OCI-LY3 (cell line): Measurements from ENCODE around the gene ATF3.

Source experiments
- H2AFZ ChIP-seq: fragments of 200-600, 300-600 bp; shearing (Covaris generic); 2 replicates; pipeline ENCODE4 v1.6.0; 2014; ENCODE audit warnings: antibody characterized with exemption, low read depth, low read length
- H3K27ac ChIP-seq: fragments of 200-600, 300-600 bp; sonication (generic); 2 replicates; pipeline ENCODE4 v1.5.1; 2014; ENCODE audit warnings: mild to moderate bottlenecking, low read length, moderate library complexity, mixed read lengths
- H3K27me3 ChIP-seq: fragments of 200-600, 300-600 bp; sonication (generic); 2 replicates; pipeline ENCODE4 v1.6.1; 2014; ENCODE audit warnings: low read depth, low read length, mixed read lengths
- H3K36me3 ChIP-seq: fragments of 200-600, 300-600 bp; sonication (generic); replicated peaks from 2 replicates; pipeline ENCODE3; 2014; ENCODE audit warnings: low read depth, low read length, mixed read lengths
- H3K4me1 ChIP-seq: fragments of 300-600, 200-600 bp; sonication (generic); 2 replicates; pipeline ENCODE4 v1.6.1; 2014; ENCODE audit warnings: low read length, mixed read lengths
- H3K4me2 ChIP-seq: fragments of 200-600, 300-600 bp; sonication (generic); 2 replicates; pipeline ENCODE4 v1.6.1; 2014; ENCODE audit warnings: low read length, mixed read lengths
- H3K4me3 ChIP-seq: fragments of 300-600, 200-600 bp; sonication (generic); 2 replicates; pipeline ENCODE4 v1.5.1; 2014; ENCODE audit warnings: antibody characterized with exemption, mild to moderate bottlenecking, low read length, moderate library complexity
- H3K79me2 ChIP-seq: fragments of 300-600, 200-600 bp; shearing (Covaris generic); 2 replicates; pipeline ENCODE4 v1.6.1; 2014; ENCODE audit warnings: mild to moderate bottlenecking, low read length, mixed read lengths
- H3K9ac ChIP-seq: fragments of 300-600, 200-600 bp; shearing (Covaris generic); 2 replicates; pipeline ENCODE4 v1.6.0; 2014; ENCODE audit warnings: mild to moderate bottlenecking, low read length, moderate library complexity
- H3K9me3 ChIP-seq: fragments of 200-600, 300-600 bp; shearing (Covaris generic); 2 replicates; pipeline ENCODE4 v1.6.1; 2014; ENCODE audit warnings: low read length, mixed read lengths; ENCODE audit not compliant: insufficient read depth
- H4K20me1 ChIP-seq: fragments of 200-600, 300-600 bp; sonication (generic); 2 replicates; pipeline ENCODE4 v1.6.1; 2016; ENCODE audit warnings: low read length, mixed read lengths; ENCODE audit not compliant: insufficient read depth
- EZH2phosphoT487 ChIP-seq: fragments of 200-600 bp; shearing (Covaris generic); IDR thresholded peaks from 2 replicates; pipeline ENCODE4 v1.6.1; 2018; ENCODE audit warnings: antibody characterized with exemption, mixed run types, low read depth
- TF ChIP-seq, protein P1 (sequence below): fragments of 200-600, 300-600 bp; sonication (generic); IDR thresholded peaks from 2 replicates; pipeline ENCODE4 v1.5.1; 2014; ENCODE audit warnings: antibody characterized with exemption, low read length, low read depth

Gene ATF3

DNA sequence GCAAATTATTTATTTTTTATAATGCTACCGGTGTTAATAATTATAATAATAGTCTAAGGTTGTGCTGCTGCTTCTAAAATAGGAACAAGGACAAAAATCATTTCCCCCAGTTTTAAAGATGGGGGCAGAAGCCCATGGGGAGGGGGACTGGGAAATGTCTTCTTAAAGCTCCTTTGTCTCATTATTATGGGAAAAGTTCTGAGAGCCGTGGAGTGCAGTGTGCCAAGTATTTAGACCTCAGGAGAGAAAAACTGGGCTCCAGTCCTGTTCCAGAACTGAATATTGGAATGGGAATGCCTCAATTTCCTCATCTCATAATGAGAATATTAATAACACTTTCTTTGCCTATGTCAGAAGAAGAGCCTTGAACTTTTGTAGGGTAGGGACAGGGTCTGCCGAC is 40.9 kb upstream of the ATF3 start:
- Histone ChIP-seq H3K9me3 (no peaks in the 10 kb centered on the region), H3K36me3 (no peaks in the 10 kb centered on the region), H3K4me2 (peak overlapping the region; percentile 72), H3K27ac (peak overlapping the region; percentile 95), H4K20me1 (no peaks in the 10 kb centered on the region), H3K79me2 (no peaks in the 10 kb centered on the region), H3K4me1 (peaks cover 64% of the 10 kb centered on the region), H3K4me3 (peak overlapping the region; percentile 48), H2AFZ (no peak overlapping the region), H3K9ac (peak overlapping the region; percentile 74), H3K27me3 (no peaks in the 10 kb centered on the region)
- no peak for TF ChIP-seq EZH2phosphoT487
- TF ChIP-seq, protein P1, sequence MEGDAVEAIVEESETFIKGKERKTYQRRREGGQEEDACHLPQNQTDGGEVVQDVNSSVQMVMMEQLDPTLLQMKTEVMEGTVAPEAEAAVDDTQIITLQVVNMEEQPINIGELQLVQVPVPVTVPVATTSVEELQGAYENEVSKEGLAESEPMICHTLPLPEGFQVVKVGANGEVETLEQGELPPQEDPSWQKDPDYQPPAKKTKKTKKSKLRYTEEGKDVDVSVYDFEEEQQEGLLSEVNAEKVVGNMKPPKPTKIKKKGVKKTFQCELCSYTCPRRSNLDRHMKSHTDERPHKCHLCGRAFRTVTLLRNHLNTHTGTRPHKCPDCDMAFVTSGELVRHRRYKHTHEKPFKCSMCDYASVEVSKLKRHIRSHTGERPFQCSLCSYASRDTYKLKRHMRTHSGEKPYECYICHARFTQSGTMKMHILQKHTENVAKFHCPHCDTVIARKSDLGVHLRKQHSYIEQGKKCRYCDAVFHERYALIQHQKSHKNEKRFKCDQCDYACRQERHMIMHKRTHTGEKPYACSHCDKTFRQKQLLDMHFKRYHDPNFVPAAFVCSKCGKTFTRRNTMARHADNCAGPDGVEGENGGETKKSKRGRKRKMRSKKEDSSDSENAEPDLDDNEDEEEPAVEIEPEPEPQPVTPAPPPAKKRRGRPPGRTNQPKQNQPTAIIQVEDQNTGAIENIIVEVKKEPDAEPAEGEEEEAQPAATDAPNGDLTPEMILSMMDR, result no peak

GRCh38 chr1:212568978-212569537 is 39.5 kb upstream of the ATF3 start:
- Histone ChIP-seq H3K36me3 (no peaks in the 10 kb centered on the region), H3K4me3 (peak overlapping the region; percentile 42), H2AFZ (peak overlapping the region; percentile 55), H3K4me1 (peaks cover 64% of the 10 kb centered on the region), H4K20me1 (no peaks in the 10 kb centered on the region), H3K27ac (peak overlapping the region; percentile 95), H3K4me2 (peak overlapping the region; percentile 72), H3K9ac (peak overlapping the region; percentile 74), H3K27me3 (no peaks in the 10 kb centered on the region), H3K79me2 (no peaks in the 10 kb centered on the region), H3K9me3 (no peaks in the 10 kb centered on the region)
- TF ChIP-seq, protein P1, result no peak
- no peak for TF ChIP-seq EZH2phosphoT487

DNA sequence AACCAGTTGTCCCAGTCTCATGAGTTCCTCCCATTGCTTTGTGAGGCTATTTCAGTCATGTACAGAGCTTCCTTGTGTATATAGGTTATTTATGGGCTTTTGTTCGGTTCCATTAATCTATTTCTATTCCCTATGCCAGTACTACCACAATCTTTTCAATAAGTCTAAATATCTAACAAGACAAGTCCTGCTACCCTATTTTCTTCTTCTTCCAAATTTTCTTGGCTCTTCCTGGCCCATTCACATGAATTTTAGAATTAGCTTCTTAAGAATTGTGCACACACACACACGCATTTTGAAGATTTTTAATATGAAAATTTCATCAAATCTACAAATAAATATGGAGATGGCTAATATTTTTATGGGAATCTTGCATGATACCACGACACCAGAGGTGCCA is 33.8 kb upstream of the ATF3 start:
- Histone ChIP-seq H3K4me2 (no peak overlapping the region), H3K27ac (no peak overlapping the region), H3K27me3 (no peaks in the 10 kb centered on the region), H3K79me2 (no peaks in the 10 kb centered on the region), H3K36me3 (no peaks in the 10 kb centered on the region), H3K9ac (no peak overlapping the region), H3K9me3 (no peaks in the 10 kb centered on the region), H2AFZ (no peak overlapping the region), H3K4me1 (peaks cover 13% of the 10 kb centered on the region), H4K20me1 (no peaks in the 10 kb centered on the region), H3K4me3 (no peak overlapping the region)
- no peak for TF ChIP-seq EZH2phosphoT487
- TF ChIP-seq, protein P1, result no peak

- Histone ChIP-seq H3K4me3 (no peak overlapping the region), H3K27me3 (no peaks in the 10 kb centered on the region), H3K4me1 (peaks cover 7% of the 10 kb centered on the region), H3K27ac (no peak overlapping the region), H3K9me3 (no peaks in the 10 kb centered on the region), H3K4me2 (no peak overlapping the region), H4K20me1 (no peaks in the 10 kb centered on the region), H3K36me3 (no peaks in the 10 kb centered on the region), H3K79me2 (no peaks in the 10 kb centered on the region), H2AFZ (no peak overlapping the region), H3K9ac (no peak overlapping the region)
- TF ChIP-seq, protein P1, result no peak
- no peak for TF ChIP-seq EZH2phosphoT487
These were observed 33.2 kb upstream of the ATF3 start for GRCh38 chr1:212575333-212575732.
